GM12878 (cell line): ENCODE data around the gene SUCO. TPM values are rescaled to one million over a fixed set of nuclear protein-coding genes. Genes with fewer than 3 reads are reported as not detected.

Experiments used
- ATAC-seq: fragments of 200-7000 bp; cut with Tn5 transposase; 3 replicates; pipeline ENCODE4 v1.9.1; 2020; ENCODE audit warnings: mild to moderate bottlenecking, moderate library complexity
- BruUV-seq: library from RNA; stranded (reverse); fragments of 400-500 nt; replicated peaks from 2 replicates; lab custom pipeline; 2021; lab: Mats Ljungman, UMichigan
- CTCF ChIA-PET: fragments of 300-600 bp; sonication (Branson Sonifier 250); formaldehyde crosslinking; extraction: SDS; loops from one replicate; lab custom pipeline; 2021; ENCODE audit warnings: inconsistent platforms; lab: Yijun Ruan, JAX
- POLR2A ChIA-PET: fragments of 350-600 bp; formaldehyde crosslinking; extraction: SDS; loops from one replicate; lab custom pipeline; 2021; ENCODE audit warnings: inconsistent platforms; lab: Charles Lee
- RAD21 ChIA-PET: fragments of 300-600 bp; sonication (Branson Sonifier 250); formaldehyde crosslinking; loops from one replicate; lab custom pipeline; 2023; ENCODE audit warnings: antibody characterized with exemption; ENCODE audit not compliant: unreplicated experiment; lab: Charles Lee
- SMC1A ChIA-PET: fragments of 300-600 bp; sonication (Branson Sonifier 250); formaldehyde crosslinking; loops from one replicate; lab custom pipeline; 2023; ENCODE audit not compliant: unreplicated experiment, uncharacterized antibody; lab: Charles Lee
- DNase-seq: peaks from one replicate; pipeline ENCODE4 v3.0.0-alpha.2; 2011; ENCODE audit warnings: low read depth, low spot score
- FAIRE-seq: peaks from 3 replicates; lab custom pipeline; 2011; peaks lifted over from hg19 to GRCh38; lab: Jason Lieb, UNC
- H2AFZ ChIP-seq: 2 replicates; pipeline ENCODE4 v1.6.0; 2011; ENCODE audit warnings: low read depth, low read length, control low read depth; ENCODE audit not compliant: control insufficient read depth
- H3K27ac ChIP-seq: 2 replicates; pipeline ENCODE4 v1.5.1; 2011; ENCODE audit warnings: control low read depth; ENCODE audit not compliant: control insufficient read depth, insufficient read depth
- H3K27me3 ChIP-seq, 2 experiments: replicated peaks in 1 of 2; 2 replicates each; pipeline versions ENCODE4 v1.6.0 to v1.6.1; 2011; ENCODE audit warnings: low read length in 1 of 2; ENCODE audit not compliant: control insufficient read depth in 2 of 2, insufficient read depth in 2 of 2
- H3K36me3 ChIP-seq, 2 experiments: 2 replicates each; pipeline ENCODE4 v1.5.1; 2011; ENCODE audit warnings: low read length in 1 of 2; ENCODE audit not compliant: control insufficient read depth in 2 of 2, insufficient read depth in 2 of 2
- H3K4me1 ChIP-seq: 2 replicates; pipeline ENCODE4 v1.6.1; 2011; ENCODE audit warnings: mild to moderate bottlenecking, low read length, moderate library complexity, mixed read lengths; ENCODE audit not compliant: control insufficient read depth, insufficient read depth
- H3K4me2 ChIP-seq: 2 replicates; pipeline ENCODE4 v1.6.0; 2011; ENCODE audit warnings: control low read depth; ENCODE audit not compliant: control insufficient read depth, insufficient read depth
- H3K4me3 ChIP-seq: fragments of 200-600 bp; sonication (generic); 2 replicates; pipeline ENCODE4 v1.5.1; 2016
- H3K79me2 ChIP-seq: 2 replicates; pipeline ENCODE4 v1.6.0; 2011; ENCODE audit warnings: low read length; ENCODE audit not compliant: control insufficient read depth, insufficient read depth
- H3K9ac ChIP-seq: 2 replicates; pipeline ENCODE4 v1.8.0; 2011; ENCODE audit warnings: low read length, control low read depth, mixed read lengths; ENCODE audit not compliant: control insufficient read depth, insufficient read depth
- H3K9me3 ChIP-seq: replicated peaks from 3 replicates; pipeline ENCODE4 v1.5.1; 2011; ENCODE audit warnings: mild to moderate bottlenecking, low read length; ENCODE audit not compliant: control insufficient read depth, insufficient read depth
- H4K20me1 ChIP-seq: 2 replicates; pipeline ENCODE4 v1.6.0; 2011; ENCODE audit not compliant: control insufficient read depth, insufficient read depth
- BHLHE40 ChIP-seq, 2 experiments: fragments of 450-650 bp in 1 of 2; IDR thresholded peaks; 2 replicates each; pipeline ENCODE4 v1.6.1; 2011 to 2017; ENCODE audit warnings: low read depth in 2 of 2, borderline replicate concordance in 1 of 2, improper control_type of control experiment in 1 of 2, low read length in 1 of 2, mild to moderate bottlenecking in 1 of 2
- CUX1 ChIP-seq: IDR thresholded peaks from 2 replicates; pipeline ENCODE4 v1.6.1; 2012; ENCODE audit warnings: improper control_type of control experiment, low read depth, low read length; ENCODE audit not compliant: insufficient replicate concordance
- NBN ChIP-seq: fragments of 450-650 bp; IDR thresholded peaks from 2 replicates; pipeline ENCODE4 v1.6.1; 2016
- NRF1 ChIP-seq: conservative IDR thresholded peaks from 2 replicates; pipeline ENCODE4 v1.6.1; 2011; ENCODE audit warnings: mild to moderate bottlenecking, low read depth, low read length, improper control_type of control experiment
- PAX5 ChIP-seq: IDR thresholded peaks from 2 replicates; pipeline ENCODE4 v1.6.1; 2011; ENCODE audit warnings: low read depth, low read length, borderline replicate concordance
- REST ChIP-seq: IDR thresholded peaks from 2 replicates; pipeline ENCODE4 v1.6.1; 2012; ENCODE audit warnings: mild to moderate bottlenecking, low read depth, low read length
- SMAD5 ChIP-seq: IDR thresholded peaks from 2 replicates; pipeline ENCODE4 v1.6.1; 2016; ENCODE audit warnings: antibody characterized with exemption, low read depth
- SREBF1 ChIP-seq: IDR thresholded peaks from 2 replicates; pipeline ENCODE4 v1.6.1; 2012; ENCODE audit warnings: mild to moderate bottlenecking, low read length
- ZBTB33 ChIP-seq: fragments of 450-650 bp; IDR thresholded peaks from 2 replicates; pipeline ENCODE4 v1.6.1; 2017; ENCODE audit warnings: mild to moderate bottlenecking
- WGBS: methylation state at CpG from one replicate; pipeline ENCODE4 v1.1.6; 2016; ENCODE audit warnings: low lambda C conversion rate; ENCODE audit not compliant: insufficient replicate concordance, insufficient coverage; ENCODE audit errors: missing lambda C conversion rate; 5-methylcytosine and 5-hydroxymethylcytosine counted together
- in situ Hi-C: fragments of 300-500 bp; cut with MboI; formaldehyde crosslinking; loops from 9 replicates; pipeline ENCODE4 v1.14.3; 2018; ENCODE audit warnings: mixed read lengths
- intact Hi-C: fragments of 100-400 bp; cut with micrococcal nuclease; formaldehyde crosslinking; loops from one replicate; pipeline ENCODE4 v1.14.2; 2022; ENCODE audit not compliant: unreplicated experiment
- polyA plus RNA-seq, 11 experiments: library from polyadenylated mRNA; depleted of rRNA in 4 of 11; unstranded in 6 of 11; stranded (reverse) in 5 of 11; fragments of >200 nt; fragmentation: Nextera tagmentation in 4 of 11; fragmentation: Illumina TruSeq in 1 of 11; extraction: Ambion mirVana in 4 of 11; extraction: Trizol in 1 of 11; gene quantifications; 1 replicate in 1 of 11; 2 replicates in 10 of 11; pipeline versions ENCODE4 v1.2.1 to v1.2.3, GENCODE V29; 2011 to 2016; ENCODE audit warnings: inconsistent platforms in 2 of 11, missing spikeins in 2 of 11, low read depth in 1 of 11
- total RNA-seq, 4 experiments: library from RNA; depleted of rRNA in 3 of 4; stranded (reverse); fragments of >200 nt in 3 of 4; fragmentation: Illumina TruSeq in 1 of 4; extraction: Trizol in 1 of 4; gene quantifications; 2 replicates each; pipeline versions ENCODE4 v1.2.1 to v1.2.3, GENCODE V29; 2013 to 2021

SUCO gene
- total and polyA plus RNA-seq, 10 of the 15 experiments (the other 5 are each of a cell fraction or from before 2014, with no cell fraction given) = 1.7 to 15.3 (median 8.4) TPM

- TF ChIP-seq CUX1 (no peak), ZBTB33 (no peak), PAX5 (no peak)
Observed at GRCh38 chr1:172557270-172557669, 24.3 kb downstream of the SUCO start (continued).

- Histone ChIP-seq H3K4me1 (no peaks in the 10 kb centered on the region), H3K4me3 (no peak overlapping the region), H3K27ac (no peak overlapping the region), H2AFZ (no peak overlapping the region), H3K9ac (no peak overlapping the region), H3K27me3 (no peaks in the 10 kb centered on the region), H3K79me2 (no peaks in the 10 kb centered on the region), H3K9me3 (no peaks in the 10 kb centered on the region), H3K4me2 (no peak overlapping the region), H4K20me1 (no peaks in the 10 kb centered on the region), H3K36me3 (peaks cover 4 to 23% of the 10 kb centered on the region in 2 experiments)
- CTCF ChIA-PET = no interaction called here
- 100% methylated on average over 4 of the region's 4 CpGs for WGBS
- ATAC-seq = no peak
- in situ Hi-C loops = no loop called here
- intact Hi-C loops = no loop called here
- FAIRE-seq = no peak
- no peak for DNase-seq
- SMC1A ChIA-PET = no interaction called here
- RAD21 ChIA-PET = no interaction called here
- TF ChIP-seq NRF1 = no peak
- no peak for TF ChIP-seq SREBF1
- TF ChIP-seq BHLHE40 (IDR thresholded peaks at IDR 0.05; ENCODE audit: borderline replicate concordance in 1 of 2, low read depth in 2 of 2, low read length in 1 of 2) = no peak
- TF ChIP-seq SMAD5 = no peak
- no peak for TF ChIP-seq NBN
- no peak for TF ChIP-seq REST
- TF ChIP-seq, all 136 proteins: peak for 0
- BruUV-seq = no TSS peak
- POLR2A ChIA-PET = interaction anchor here (0.6 kb wide), 1 partner anchor 1794 kb away, joined by 3 read pairs; no protein-coding TSS in a partner anchor
Observed at GRCh38 chr1:172559572-172560210, 26.7 kb downstream of the SUCO start.
